Trophoblast cell (in vitro differentiated cells and primary cell): ENCODE data around the gene DRG2.

ENCODE experiments used
- DNase-seq, 2 donors: peaks; one replicate each; pipeline ENCODE4 v3.0.0-alpha.2; 2016
- H2AFZ ChIP-seq: 2 replicates; pipeline ENCODE4 v1.6.1; 2013; ENCODE audit warnings: low read length, moderate library complexity, mild to moderate bottlenecking; ENCODE audit not compliant: insufficient read depth, poor library complexity
- H2AK5ac ChIP-seq: 2 replicates; pipeline ENCODE4 v1.6.1; 2013; ENCODE audit warnings: mild to moderate bottlenecking, low read length
- H2BK120ac ChIP-seq: 2 replicates; pipeline ENCODE4 v1.6.1; 2013; ENCODE audit warnings: low read length, mild to moderate bottlenecking, moderate library complexity; ENCODE audit not compliant: insufficient read depth, poor library complexity
- H2BK12ac ChIP-seq: 2 replicates; pipeline ENCODE4 v1.6.1; 2013; ENCODE audit warnings: mild to moderate bottlenecking, low read length, moderate library complexity
- H2BK5ac ChIP-seq: 2 replicates; pipeline ENCODE4 v1.6.1; 2013; ENCODE audit warnings: low read length, low read depth, moderate library complexity, mild to moderate bottlenecking; ENCODE audit not compliant: poor library complexity
- H3K14ac ChIP-seq: 2 replicates; pipeline ENCODE4 v1.6.1; 2013; ENCODE audit warnings: mild to moderate bottlenecking, low read length
- H3K18ac ChIP-seq: 2 replicates; pipeline ENCODE4 v1.6.1; 2013; ENCODE audit warnings: mild to moderate bottlenecking, low read length
- H3K23ac ChIP-seq: 2 replicates; pipeline ENCODE4 v1.6.1; 2013; ENCODE audit warnings: low read length
- H3K27ac ChIP-seq: 2 replicates; pipeline ENCODE4 v1.5.1; 2013; ENCODE audit warnings: low read depth, mild to moderate bottlenecking, inconsistent platforms, low read length, moderate library complexity
- H3K27me3 ChIP-seq: 2 replicates; pipeline ENCODE4 v1.6.1; 2013; ENCODE audit warnings: inconsistent platforms, mild to moderate bottlenecking, low read length, moderate library complexity; ENCODE audit not compliant: insufficient read depth
- H3K36me3 ChIP-seq, 2 experiments: 1 replicate in 1 of 2; 2 replicates in 1 of 2; pipeline ENCODE4 v1.6.1; 2013; ENCODE audit warnings: low read length in 2 of 2, mild to moderate bottlenecking in 2 of 2, moderate library complexity in 1 of 2; ENCODE audit not compliant: insufficient read depth in 2 of 2, control insufficient read depth in 1 of 2
- H3K4ac ChIP-seq: 2 replicates; pipeline ENCODE4 v1.6.1; 2013; ENCODE audit warnings: low read depth, mild to moderate bottlenecking, low read length, moderate library complexity
- H3K4me1 ChIP-seq, 2 experiments: 1 replicate in 1 of 2; 2 replicates in 1 of 2; pipeline ENCODE4 v1.6.1; 2013; ENCODE audit warnings: low read length in 2 of 2, mild to moderate bottlenecking in 2 of 2, moderate library complexity in 1 of 2; ENCODE audit not compliant: insufficient read depth in 2 of 2, control insufficient read depth in 1 of 2
- H3K4me2 ChIP-seq: 2 replicates; pipeline ENCODE4 v1.6.1; 2013; ENCODE audit warnings: inconsistent platforms, mild to moderate bottlenecking, low read length, moderate library complexity
- H3K4me3 ChIP-seq: 2 replicates; pipeline ENCODE4 v1.5.1; 2013; ENCODE audit warnings: mild to moderate bottlenecking, low read depth, low read length, inconsistent platforms
- H3K79me1 ChIP-seq: one replicate; pipeline ENCODE4 v1.6.1; 2013; ENCODE audit warnings: low read length
- H3K79me2 ChIP-seq: 2 replicates; pipeline ENCODE4 v1.6.1; 2013; ENCODE audit warnings: low read length, mild to moderate bottlenecking; ENCODE audit not compliant: control insufficient read depth, insufficient read depth, poor library complexity
- H3K9ac ChIP-seq: 2 replicates; pipeline ENCODE4 v1.6.1; 2013; ENCODE audit warnings: mild to moderate bottlenecking, low read length
- H3K9me3 ChIP-seq: 2 replicates; pipeline ENCODE4 v1.6.1; 2013; ENCODE audit warnings: low read depth, mild to moderate bottlenecking, control low read depth, inconsistent platforms, low read length; ENCODE audit not compliant: insufficient read depth
- H4K12ac ChIP-seq: 2 replicates; pipeline ENCODE4 v1.6.1; 2013; ENCODE audit warnings: low read depth, mild to moderate bottlenecking, low read length, moderate library complexity
- H4K8ac ChIP-seq: 2 replicates; pipeline ENCODE4 v1.6.1; 2013; ENCODE audit warnings: low read depth, mild to moderate bottlenecking, low read length, moderate library complexity
- H4K91ac ChIP-seq: one replicate; pipeline ENCODE4 v1.6.1; 2013; ENCODE audit warnings: low read depth, mild to moderate bottlenecking, low read length, moderate library complexity
- WGBS: extraction: QIAGEN DNeasy Blood & Tissue Kit; methylation state at CpG from one replicate; pipeline ENCODE4 v1.1.7; 2013; ENCODE audit warnings: missing lambda C conversion rate; ENCODE audit not compliant: insufficient read length, insufficient coverage; ENCODE audit errors: extremely low coverage; 5-methylcytosine and 5-hydroxymethylcytosine counted together

Gene DRG2

GRCh38 chr17:18108401-18109312 is 20.9 kb downstream of the DRG2 start, which contains the start of gene MYO15A:
Gene MYO15A, plus strand, starts transcription at chr17:18108756. Its CDS starts 10,045 bp downstream, at chr17:18118801.
- Histone ChIP-seq H2BK120ac (no peak within 1 kb of the TSS), H3K36me3 (peaks cover 33 to 36% of the 10 kb centered on the region in 2 experiments), H4K8ac (no peak within 1 kb of the TSS), H4K12ac (no peak within 1 kb of the TSS), H3K27me3 (no peaks in the 10 kb centered on the region), H3K4me3 (no peak within 1 kb of the TSS), H3K79me1 (no peaks in the 10 kb centered on the region), H3K4me2 (no peak within 1 kb of the TSS), H2BK5ac (no peak within 1 kb of the TSS), H4K91ac (no peak within 1 kb of the TSS), H3K4me1 (peaks cover 0 to 3% of the 10 kb centered on the region in 2 experiments), H2AK5ac (no peak within 1 kb of the TSS), H2AFZ (no peak within 1 kb of the TSS), H3K14ac (no peak within 1 kb of the TSS), H3K23ac (no peak within 1 kb of the TSS), H3K27ac (no peak within 1 kb of the TSS), H3K18ac (no peak within 1 kb of the TSS), H3K9me3 (peaks cover 2% of the 10 kb centered on the region), H3K4ac (no peak within 1 kb of the TSS), H3K79me2 (no peaks in the 10 kb centered on the region), H3K9ac (no peak within 1 kb of the TSS), H2BK12ac (no peak within 1 kb of the TSS)
- no CpG with 5 or more reads among the region's 17 CpGs for WGBS
- DNase-seq, result no peak

- Histone ChIP-seq H3K36me3 (peaks cover 21 to 24% of the 10 kb centered on the region in 2 experiments), H3K4me1 (peaks cover 0 to 3% of the 10 kb centered on the region in 2 experiments), H3K79me1 (no peaks in the 10 kb centered on the region), H2AK5ac (no peak overlapping the region), H4K12ac (no peak overlapping the region), H3K23ac (no peak overlapping the region), H4K8ac (no peak overlapping the region), H2AFZ (no peak overlapping the region), H3K18ac (no peak overlapping the region), H3K9me3 (peaks cover 2% of the 10 kb centered on the region), H4K91ac (no peak overlapping the region), H3K27ac (no peak overlapping the region), H3K14ac (no peak overlapping the region), H2BK120ac (no peak overlapping the region), H3K4me2 (no peak overlapping the region), H3K9ac (no peak overlapping the region), H3K4ac (no peak overlapping the region), H3K4me3 (no peak overlapping the region), H2BK12ac (no peak overlapping the region), H3K79me2 (no peaks in the 10 kb centered on the region), H2BK5ac (no peak overlapping the region), H3K27me3 (no peaks in the 10 kb centered on the region)
- no CpG with 5 or more reads among the region's 10 CpGs for WGBS
- DNase-seq, result no peak
Observed at GRCh38 chr17:18109935-18110485, 22.3 kb downstream of the DRG2 start.

GRCh38 chr17:18110636-18111145 is 22.9 kb downstream of the DRG2 start:
- Histone ChIP-seq H3K79me2 (no peaks in the 10 kb centered on the region), H4K8ac (no peak overlapping the region), H3K79me1 (no peaks in the 10 kb centered on the region), H3K18ac (no peak overlapping the region), H4K12ac (no peak overlapping the region), H3K27ac (no peak overlapping the region), H3K23ac (no peak overlapping the region), H4K91ac (no peak overlapping the region), H3K9ac (no peak overlapping the region), H3K27me3 (no peaks in the 10 kb centered on the region), H2BK5ac (no peak overlapping the region), H2BK120ac (no peak overlapping the region), H3K4ac (no peak overlapping the region), H3K4me1 (peaks cover 0 to 3% of the 10 kb centered on the region in 2 experiments), H3K36me3 (peaks cover 14 to 17% of the 10 kb centered on the region in 2 experiments), H2BK12ac (no peak overlapping the region), H3K14ac (no peak overlapping the region), H3K4me3 (no peak overlapping the region), H3K4me2 (no peak overlapping the region), H2AK5ac (no peak overlapping the region), H2AFZ (no peak overlapping the region), H3K9me3 (peaks cover 2% of the 10 kb centered on the region)
- WGBS, result no CpG with 5 or more reads among the region's 4 CpGs
- no peak for DNase-seq

GRCh38 chr17:18111330-18111971 is 23.7 kb downstream of the DRG2 start:
- no peak for DNase-seq
- Histone ChIP-seq H2BK120ac (no peak overlapping the region), H3K18ac (no peak overlapping the region), H3K23ac (no peak overlapping the region), H4K12ac (no peak overlapping the region), H3K27ac (no peak overlapping the region), H3K27me3 (no peaks in the 10 kb centered on the region), H3K79me2 (no peaks in the 10 kb centered on the region), H3K4ac (no peak overlapping the region), H3K4me1 (peaks cover 0 to 3% of the 10 kb centered on the region in 2 experiments), H4K8ac (no peak overlapping the region), H2AK5ac (no peak overlapping the region), H3K4me2 (no peak overlapping the region), H4K91ac (no peak overlapping the region), H3K9me3 (peaks cover 2% of the 10 kb centered on the region), H3K4me3 (no peak overlapping the region), H2BK5ac (no peak overlapping the region), H2BK12ac (no peak overlapping the region), H3K14ac (no peak overlapping the region), H3K9ac (no peak overlapping the region), H3K36me3 (peaks cover 7 to 10% of the 10 kb centered on the region in 2 experiments), H2AFZ (no peak overlapping the region), H3K79me1 (no peaks in the 10 kb centered on the region)
- WGBS, result no CpG with 5 or more reads among the region's 6 CpGs
